ENCODE results near the gene SLC4A1. TPM values are rescaled to one million over a fixed set of nuclear protein-coding genes. Genes with fewer than 3 reads are reported as not detected.

The SLC4A1 gene
- total RNA-seq, 4 donors from 2014 or later = under 0.01 to 0.16 TPM; not detected in 2

- TF ChIP-seq, protein P1, sequence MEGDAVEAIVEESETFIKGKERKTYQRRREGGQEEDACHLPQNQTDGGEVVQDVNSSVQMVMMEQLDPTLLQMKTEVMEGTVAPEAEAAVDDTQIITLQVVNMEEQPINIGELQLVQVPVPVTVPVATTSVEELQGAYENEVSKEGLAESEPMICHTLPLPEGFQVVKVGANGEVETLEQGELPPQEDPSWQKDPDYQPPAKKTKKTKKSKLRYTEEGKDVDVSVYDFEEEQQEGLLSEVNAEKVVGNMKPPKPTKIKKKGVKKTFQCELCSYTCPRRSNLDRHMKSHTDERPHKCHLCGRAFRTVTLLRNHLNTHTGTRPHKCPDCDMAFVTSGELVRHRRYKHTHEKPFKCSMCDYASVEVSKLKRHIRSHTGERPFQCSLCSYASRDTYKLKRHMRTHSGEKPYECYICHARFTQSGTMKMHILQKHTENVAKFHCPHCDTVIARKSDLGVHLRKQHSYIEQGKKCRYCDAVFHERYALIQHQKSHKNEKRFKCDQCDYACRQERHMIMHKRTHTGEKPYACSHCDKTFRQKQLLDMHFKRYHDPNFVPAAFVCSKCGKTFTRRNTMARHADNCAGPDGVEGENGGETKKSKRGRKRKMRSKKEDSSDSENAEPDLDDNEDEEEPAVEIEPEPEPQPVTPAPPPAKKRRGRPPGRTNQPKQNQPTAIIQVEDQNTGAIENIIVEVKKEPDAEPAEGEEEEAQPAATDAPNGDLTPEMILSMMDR (IDR thresholded peaks at IDR 0.05; ENCODE audit: low read depth) = no peak
Measured at GRCh38 chr17:44199553-44200477, 68.1 kb downstream of the SLC4A1 start, which contains the start of gene ATXN7L3. Gene ATXN7L3 (minus strand): TSS chr17:44199884. CDS start chr17:44198070, 1,814 bp downstream.

GRCh38 chr17:44198721-44199552 is 69.0 kb downstream of the SLC4A1 start:
- TF ChIP-seq, protein P1 (IDR thresholded peaks at IDR 0.05; ENCODE audit: low read depth) = no peak

Small RNAs within 50 kb of the gene (small RNA-seq; reads per million reads assigned to genes)
- gene MIR6782 = not detected
- not detected for gene RF00012
- gene RN7SL507P = not detected
- gene RNU6-453P = not detected

Other genes with a start within 250 kb of the SLC4A1 start
- 10 to 100 TPM; 26.2 to 57.2 (median 29.1) TPM for gene LSM12, start 201.5 kb downstream of the SLC4A1 start, total RNA-seq
- gene G6PC3, start 197.4 kb downstream of the SLC4A1 start, total RNA-seq = 10 to 100 TPM; 30.6 to 39.9 (median 35.7) TPM
- gene HDAC5, start 144.5 kb downstream of the SLC4A1 start, total RNA-seq = 10 to 100 TPM; 23.3 to 91.7 (median 42.4) TPM
- 1 to 10 TPM in 3 of 4 donors, under 1 TPM in 1; 0.82 to 3.6 (median 1.8) TPM for gene HROB, start 126.2 kb downstream of the SLC4A1 start, total RNA-seq
- not detected for gene ASB16, start 97.4 kb downstream of the SLC4A1 start, total RNA-seq
- gene TMUB2, start 81.2 kb downstream of the SLC4A1 start, total RNA-seq = 10 to 100 TPM; 26.6 to 36.0 (median 33.2) TPM
- gene ATXN7L3, start 68.3 kb downstream of the SLC4A1 start, total RNA-seq = 10 to 100 TPM; 11.7 to 31.6 (median 28.2) TPM
- 10 to 100 TPM; 23.5 to 63.5 (median 35.3) TPM for gene UBTF, start 48.5 kb downstream of the SLC4A1 start, total RNA-seq
- gene RUNDC3A, start 40.5 kb upstream of the SLC4A1 start, total RNA-seq = under 1 TPM in 1 of 4 donors, not detected in 3; 0.51 TPM
- 10 to 100 TPM; 35.7 to 55.4 (median 42.5) TPM for gene SLC25A39, start 56.7 kb upstream of the SLC4A1 start, total RNA-seq
- gene GRN, start 77.2 kb upstream of the SLC4A1 start, total RNA-seq = 100 to 1,000 TPM; 201 to 823 (median 325) TPM
- 1 to 10 TPM in 2 of 4 donors, under 1 TPM in 2; 0.66 to 6.2 (median 1.1) TPM for gene FAM171A2, start 95.7 kb upstream of the SLC4A1 start, total RNA-seq
- gene ITGA2B, start 121.5 kb upstream of the SLC4A1 start, total RNA-seq = under 1 TPM in 3 of 4 donors, not detected in 1; 0.44 to 0.65 (median 0.57) TPM
- gene GPATCH8, start 235.3 kb upstream of the SLC4A1 start, total RNA-seq = 10 to 100 TPM; 33.8 to 49.3 (median 39.1) TPM

Data from subcutaneous adipose tissue (tissue), 4 donors.